ENCODE measurements around the gene APLN. TPM values are rescaled to one million over a fixed set of nuclear protein-coding genes. Genes with fewer than 3 reads are reported as not detected.

Gene APLN, protein sequence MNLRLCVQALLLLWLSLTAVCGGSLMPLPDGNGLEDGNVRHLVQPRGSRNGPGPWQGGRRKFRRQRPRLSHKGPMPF
- under 1 TPM; 0.13 to 0.38 (median 0.29) TPM for total RNA-seq

DNA sequence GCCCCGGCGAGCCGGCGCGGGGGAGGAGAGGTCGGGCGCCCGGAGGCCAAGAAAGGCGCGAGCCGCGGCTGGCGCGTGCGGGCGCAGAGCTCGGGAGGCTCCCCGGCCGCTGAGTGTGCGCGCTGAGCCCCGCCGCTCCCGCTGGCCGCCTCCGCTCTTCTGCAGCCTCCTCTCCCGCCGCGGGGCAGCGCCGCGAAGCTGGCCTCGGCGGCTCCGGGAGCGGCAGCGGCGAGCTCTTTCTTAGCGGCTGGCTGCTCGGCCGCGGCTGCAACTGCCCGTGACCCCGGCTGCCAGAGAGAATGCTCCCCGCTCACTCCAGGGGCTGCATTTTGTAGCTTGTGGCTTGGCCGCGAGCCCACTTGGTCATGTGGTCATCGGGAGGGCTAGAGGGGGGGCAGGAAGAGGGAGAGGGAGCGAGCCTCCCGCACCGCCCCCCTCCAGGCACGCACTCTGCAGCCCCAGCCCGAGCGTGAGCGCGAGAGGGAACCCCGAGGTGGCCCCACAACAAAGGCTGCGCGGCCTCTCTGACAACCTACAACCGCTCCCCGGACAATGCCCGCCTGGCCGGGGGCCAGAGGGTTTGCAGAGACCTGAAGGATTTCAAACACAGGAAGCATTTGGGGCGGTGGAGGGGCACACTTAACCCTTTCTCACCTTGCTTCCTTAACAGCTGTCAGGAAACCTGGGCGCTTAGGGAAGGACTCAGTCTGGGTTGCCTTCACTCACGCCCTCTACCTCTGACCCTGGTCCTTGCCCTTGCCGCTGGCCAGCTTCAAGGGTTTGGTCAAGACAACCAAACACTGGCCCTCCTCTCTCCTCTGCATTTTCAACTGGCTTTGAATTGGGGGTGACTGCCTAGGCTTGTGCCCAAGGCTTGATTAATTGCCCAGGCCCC, at the start of gene APLN:
Gene APLN (minus strand): TSS at position 305 of the 895 bp plus-strand sequence. CDS start 326 bp downstream, outside the sequence.
- Histone ChIP-seq H3K27me3 (no peaks in the 10 kb centered on the region), H3K27ac (no peak within 1 kb of the TSS), H3K4me3 (peak within 1 kb of the TSS; percentile 54), H3K9me3 (no peaks in the 10 kb centered on the region), H3K4me1 (peaks cover 17% of the 10 kb centered on the region), H3K36me3 (no peaks in the 10 kb centered on the region)
- TF ChIP-seq POLR2A (IDR thresholded peaks at IDR 0.05) (no peak), POLR2AphosphoS5 (IDR thresholded peaks at IDR 0.05) (no peak), EP300 (IDR thresholded peaks at IDR 0.05) (no peak)
- TF ChIP-seq, protein P1, sequence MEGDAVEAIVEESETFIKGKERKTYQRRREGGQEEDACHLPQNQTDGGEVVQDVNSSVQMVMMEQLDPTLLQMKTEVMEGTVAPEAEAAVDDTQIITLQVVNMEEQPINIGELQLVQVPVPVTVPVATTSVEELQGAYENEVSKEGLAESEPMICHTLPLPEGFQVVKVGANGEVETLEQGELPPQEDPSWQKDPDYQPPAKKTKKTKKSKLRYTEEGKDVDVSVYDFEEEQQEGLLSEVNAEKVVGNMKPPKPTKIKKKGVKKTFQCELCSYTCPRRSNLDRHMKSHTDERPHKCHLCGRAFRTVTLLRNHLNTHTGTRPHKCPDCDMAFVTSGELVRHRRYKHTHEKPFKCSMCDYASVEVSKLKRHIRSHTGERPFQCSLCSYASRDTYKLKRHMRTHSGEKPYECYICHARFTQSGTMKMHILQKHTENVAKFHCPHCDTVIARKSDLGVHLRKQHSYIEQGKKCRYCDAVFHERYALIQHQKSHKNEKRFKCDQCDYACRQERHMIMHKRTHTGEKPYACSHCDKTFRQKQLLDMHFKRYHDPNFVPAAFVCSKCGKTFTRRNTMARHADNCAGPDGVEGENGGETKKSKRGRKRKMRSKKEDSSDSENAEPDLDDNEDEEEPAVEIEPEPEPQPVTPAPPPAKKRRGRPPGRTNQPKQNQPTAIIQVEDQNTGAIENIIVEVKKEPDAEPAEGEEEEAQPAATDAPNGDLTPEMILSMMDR (IDR thresholded peaks at IDR 0.05): no peak
- DNase-seq (ENCODE audit: low spot score in 2 of 2): no peak
- WGBS: 32% methylated on average over 18 of the region's 67 CpGs

DNA sequence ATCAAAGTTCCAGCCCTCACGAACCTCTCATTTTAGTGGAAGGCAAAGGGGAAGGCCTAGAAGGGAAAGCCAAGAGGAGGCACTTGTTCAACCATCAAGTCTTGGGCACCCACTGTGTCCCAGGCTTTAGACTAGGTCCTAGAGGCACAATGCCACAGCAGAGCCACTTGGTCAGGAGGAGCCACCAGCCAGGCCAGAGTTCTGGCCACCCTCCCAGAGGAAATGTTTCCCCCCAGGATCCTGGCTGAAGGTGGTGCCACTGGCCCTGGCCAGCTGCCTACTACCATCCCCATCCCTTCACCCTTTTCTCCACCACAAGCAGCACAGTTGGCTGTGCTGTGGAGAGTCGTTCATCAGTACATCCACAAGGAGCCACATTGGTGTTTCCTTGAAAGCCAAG, 49.7 kb upstream of the APLN start:
- no peak overlapping the region for H3K4me3 ChIP-seq
- H3K27me3 ChIP-seq: no peaks in the 10 kb centered on the region
- H3K36me3 ChIP-seq: no peaks in the 10 kb centered on the region
- H3K27ac ChIP-seq: no peak overlapping the region
- WGBS: 66% methylated on average over 2 of the region's 2 CpGs
- H3K9me3 ChIP-seq: no peaks in the 10 kb centered on the region
- TF ChIP-seq, protein P1 (IDR thresholded peaks at IDR 0.05): no peak
- TF ChIP-seq EP300 (IDR thresholded peaks at IDR 0.05) (no peak), POLR2A (IDR thresholded peaks at IDR 0.05) (no peak), POLR2AphosphoS5 (IDR thresholded peaks at IDR 0.05) (no peak)
- no peaks in the 10 kb centered on the region for H3K4me1 ChIP-seq
- no peak for DNase-seq (ENCODE audit: low spot score in 2 of 2)

DNA sequence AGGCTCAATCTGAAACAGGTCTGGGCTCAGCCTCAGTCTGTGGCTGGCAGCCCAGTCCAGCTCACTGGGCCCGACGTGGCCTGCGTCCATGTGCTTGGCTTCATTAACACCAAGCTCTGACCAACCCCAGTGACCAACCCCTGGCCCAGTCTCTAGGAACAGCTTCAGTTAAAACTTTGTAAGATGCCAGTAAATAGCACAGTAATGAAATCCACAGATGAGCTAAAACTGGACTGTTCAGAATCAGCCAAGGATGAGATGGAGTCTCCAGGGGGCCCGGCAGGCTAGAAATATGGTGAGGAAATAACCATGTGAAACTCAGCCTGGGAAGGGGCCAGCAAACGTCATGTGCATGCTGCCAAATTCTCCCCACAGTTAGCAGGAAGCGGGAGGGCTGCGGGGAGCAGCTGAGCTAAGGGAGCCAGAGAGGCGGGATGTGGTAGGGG, 46.9 kb upstream of the APLN start:
- H3K4me1 ChIP-seq: no peaks in the 10 kb centered on the region
- H3K27me3 ChIP-seq: no peaks in the 10 kb centered on the region
- H3K9me3 ChIP-seq: no peaks in the 10 kb centered on the region
- WGBS: 62% methylated on average over 5 of the region's 8 CpGs
- no peaks in the 10 kb centered on the region for H3K36me3 ChIP-seq
- H3K4me3 ChIP-seq: no peak overlapping the region
- H3K27ac ChIP-seq: no peak overlapping the region
- peak; percentile 84 for DNase-seq (ENCODE audit: low spot score in 2 of 2)
- no peak for TF ChIP-seq EP300 (IDR thresholded peaks at IDR 0.05)
- no peak for TF ChIP-seq POLR2A (IDR thresholded peaks at IDR 0.05)
- no peak for TF ChIP-seq POLR2AphosphoS5 (IDR thresholded peaks at IDR 0.05)
- TF ChIP-seq, protein P1 (IDR thresholded peaks at IDR 0.05): no peak

DNA sequence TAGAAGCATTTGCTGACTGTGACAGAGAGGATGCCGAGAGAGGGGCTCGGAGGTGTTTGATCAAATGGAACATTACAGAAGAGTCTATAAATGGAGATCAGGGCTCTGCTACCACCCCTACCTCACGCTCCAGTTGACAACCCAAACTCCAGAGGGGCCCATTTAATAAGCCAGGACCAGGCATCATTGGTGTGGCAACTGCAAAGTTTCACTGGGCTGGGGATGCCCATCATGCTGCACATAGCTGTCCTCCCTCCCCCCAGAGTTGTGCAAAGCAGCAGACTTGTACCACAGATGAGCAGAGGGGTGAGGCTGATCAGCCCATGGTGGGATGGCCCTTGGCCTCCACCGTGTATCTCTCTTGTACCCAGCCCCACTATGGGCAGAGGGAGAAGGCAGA, 45.8 kb upstream of the APLN start:
- no peak overlapping the region for H3K4me3 ChIP-seq
- no peak overlapping the region for H3K27ac ChIP-seq
- no peaks in the 10 kb centered on the region for H3K4me1 ChIP-seq
- no peaks in the 10 kb centered on the region for H3K9me3 ChIP-seq
- no peaks in the 10 kb centered on the region for H3K27me3 ChIP-seq
- DNase-seq (ENCODE audit: low spot score in 2 of 2): no peak
- no peak for TF ChIP-seq POLR2AphosphoS5 (IDR thresholded peaks at IDR 0.05)
- no peak for TF ChIP-seq POLR2A (IDR thresholded peaks at IDR 0.05)
- H3K36me3 ChIP-seq: no peaks in the 10 kb centered on the region
- 61% methylated on average over 4 of the region's 4 CpGs for WGBS

DNA sequence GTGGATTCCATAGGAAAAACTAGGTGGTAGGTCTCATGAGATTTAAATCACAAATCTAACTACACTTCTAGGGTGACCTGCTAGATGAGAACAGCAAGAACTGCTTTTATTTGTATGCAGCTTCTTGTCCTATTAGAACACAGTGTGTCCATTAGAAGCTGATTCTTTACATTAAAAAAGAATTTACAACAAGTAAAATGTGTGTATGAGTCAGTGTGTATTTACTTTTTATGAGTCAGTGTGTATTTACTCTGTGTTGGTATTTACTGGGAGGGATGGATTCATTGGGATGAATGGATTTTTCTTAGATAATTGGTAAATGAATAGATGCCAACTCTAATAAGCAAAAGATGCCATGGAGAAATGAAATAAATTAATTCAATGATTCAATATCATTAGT, 43.4 kb upstream of the APLN start:
- H3K27me3 ChIP-seq: no peaks in the 10 kb centered on the region
- H3K27ac ChIP-seq: no peak overlapping the region
- no peak overlapping the region for H3K4me3 ChIP-seq
- H3K9me3 ChIP-seq: no peaks in the 10 kb centered on the region
- TF ChIP-seq, protein P1 (IDR thresholded peaks at IDR 0.05): no peak
- no peak for TF ChIP-seq EP300 (IDR thresholded peaks at IDR 0.05)
- TF ChIP-seq POLR2AphosphoS5 (IDR thresholded peaks at IDR 0.05): no peak
- TF ChIP-seq POLR2A (IDR thresholded peaks at IDR 0.05): no peak
- H3K36me3 ChIP-seq: no peaks in the 10 kb centered on the region
- H3K4me1 ChIP-seq: no peaks in the 10 kb centered on the region
- DNase-seq (ENCODE audit: low spot score in 2 of 2): no peak
